Measurements from ENCODE around the gene TTYH3.

The TTYH3 gene

DNA sequence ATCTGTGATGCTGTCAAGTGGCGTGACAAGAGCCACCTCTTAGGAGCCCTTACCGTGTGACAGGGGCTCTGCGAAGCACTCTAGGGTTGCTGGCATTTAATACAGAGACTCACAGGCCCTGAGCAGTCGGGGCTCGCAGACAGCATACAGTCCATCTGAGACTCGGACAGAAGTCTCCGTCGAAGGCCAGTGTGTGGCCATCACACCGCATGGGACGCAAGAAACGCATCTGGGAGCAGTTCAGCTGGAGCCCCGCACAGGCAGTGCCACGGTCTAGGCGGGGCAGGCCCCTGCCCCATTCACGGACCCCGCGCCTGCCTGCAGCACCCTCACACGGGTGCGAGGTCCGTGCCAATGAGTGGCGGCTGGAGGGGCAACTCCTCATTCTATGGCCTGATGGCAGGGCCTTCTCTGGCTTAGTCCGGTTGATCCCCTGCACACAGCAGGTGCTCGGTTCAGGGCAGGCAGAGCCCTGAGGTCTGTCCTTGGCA is 39.4 kb upstream of the TTYH3 start:
- H3K27ac ChIP-seq (ENCODE audit: low read length): no peak overlapping the region
- no peaks in the 10 kb centered on the region for H3K27me3 ChIP-seq (ENCODE audit: control insufficient read depth in 1 of 2, insufficient read depth in 2 of 2, low read length in 2 of 2)
- H3K4me1 ChIP-seq (ENCODE audit: control insufficient read depth, insufficient read depth, low read length): no peaks in the 10 kb centered on the region
- H3K4me3 ChIP-seq (ENCODE audit: low read length in 2 of 2): no peak overlapping the region
- H3K9me3 ChIP-seq (ENCODE audit: control insufficient read depth in 2 of 2, low read length in 2 of 2): no peaks in the 10 kb centered on the region
- no peak overlapping the region for H3K9ac ChIP-seq (ENCODE audit: low read length in 2 of 2)
- H3K36me3 ChIP-seq (ENCODE audit: control insufficient read depth in 2 of 2, insufficient read depth in 2 of 2, low read length in 2 of 2): peaks cover 31 to 39% of the 10 kb centered on the region in 2 donors

- H3K4me1 ChIP-seq (ENCODE audit: control insufficient read depth, insufficient read depth, low read length): no peaks in the 10 kb centered on the region
- H3K27ac ChIP-seq (ENCODE audit: low read length): no peak overlapping the region
- no peak overlapping the region for H3K9ac ChIP-seq (ENCODE audit: low read length in 2 of 2)
- peaks cover 31 to 38% of the 10 kb centered on the region in 2 donors for H3K36me3 ChIP-seq (ENCODE audit: control insufficient read depth in 2 of 2, insufficient read depth in 2 of 2, low read length in 2 of 2)
- H3K9me3 ChIP-seq (ENCODE audit: control insufficient read depth in 2 of 2, low read length in 2 of 2): no peaks in the 10 kb centered on the region
- no peaks in the 10 kb centered on the region for H3K27me3 ChIP-seq (ENCODE audit: control insufficient read depth in 1 of 2, insufficient read depth in 2 of 2, low read length in 2 of 2)
- H3K4me3 ChIP-seq (ENCODE audit: low read length in 2 of 2): no peak overlapping the region
Observed at GRCh38 chr7:2593036-2593727, 38.6 kb upstream of the TTYH3 start.

GRCh38 chr7:2594599-2594998 is 37.2 kb upstream of the TTYH3 start:
- peaks cover 24 to 39% of the 10 kb centered on the region in 2 donors for H3K36me3 ChIP-seq (ENCODE audit: control insufficient read depth in 2 of 2, insufficient read depth in 2 of 2, low read length in 2 of 2)

DNA sequence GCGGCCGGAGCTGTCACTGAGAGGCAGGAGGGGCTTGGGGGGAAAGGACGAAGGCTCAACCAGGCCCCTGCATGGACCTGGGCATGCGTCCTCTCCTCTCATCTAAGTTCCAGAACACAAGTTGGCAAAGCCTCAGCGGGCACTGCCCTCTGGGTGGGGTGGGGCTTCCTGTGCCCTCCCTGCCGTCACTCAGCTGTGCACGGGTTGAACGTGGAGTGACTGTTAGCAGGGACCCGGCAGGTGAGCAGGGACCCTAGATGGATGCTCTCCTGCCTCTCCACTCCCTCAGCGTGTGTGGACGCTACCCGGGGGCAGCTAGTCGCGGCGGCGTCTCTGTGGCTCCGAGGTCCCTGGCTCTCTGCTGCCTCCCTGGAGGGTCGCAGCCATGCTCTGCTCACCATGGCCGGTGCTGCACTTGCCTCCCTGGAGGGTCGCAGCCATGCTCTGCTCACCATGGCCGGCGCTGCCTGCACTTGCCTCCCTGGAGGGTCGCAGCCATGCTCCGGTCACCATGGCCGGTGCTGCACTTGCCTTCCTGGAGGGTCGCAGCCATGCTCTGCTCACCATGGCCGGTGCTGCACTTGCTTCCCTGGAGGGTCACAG is 36.4 kb upstream of the TTYH3 start:
- Histone ChIP-seq H3K4me3 (ENCODE audit: low read length in 2 of 2) (no peak overlapping the region), H3K36me3 (ENCODE audit: control insufficient read depth in 2 of 2, insufficient read depth in 2 of 2, low read length in 2 of 2) (peaks cover 16 to 35% of the 10 kb centered on the region in 2 donors), H3K4me1 (ENCODE audit: control insufficient read depth, insufficient read depth, low read length) (no peaks in the 10 kb centered on the region), H3K9ac (ENCODE audit: low read length in 2 of 2) (no peak overlapping the region), H3K27me3 (ENCODE audit: control insufficient read depth in 1 of 2, insufficient read depth in 2 of 2, low read length in 2 of 2) (no peaks in the 10 kb centered on the region), H3K27ac (ENCODE audit: low read length) (no peak overlapping the region), H3K9me3 (ENCODE audit: control insufficient read depth in 2 of 2, low read length in 2 of 2) (no peaks in the 10 kb centered on the region)

More at GRCh38 chr7:2594599-2594998, 37.2 kb upstream of the TTYH3 start:
- no peaks in the 10 kb centered on the region for H3K27me3 ChIP-seq (ENCODE audit: control insufficient read depth in 1 of 2, insufficient read depth in 2 of 2, low read length in 2 of 2)
- H3K4me3 ChIP-seq (ENCODE audit: low read length in 2 of 2): no peak overlapping the region
- H3K27ac ChIP-seq (ENCODE audit: low read length): no peak overlapping the region
- H3K4me1 ChIP-seq (ENCODE audit: control insufficient read depth, insufficient read depth, low read length): no peaks in the 10 kb centered on the region
- no peak overlapping the region for H3K9ac ChIP-seq (ENCODE audit: low read length in 2 of 2)
- no peaks in the 10 kb centered on the region for H3K9me3 ChIP-seq (ENCODE audit: control insufficient read depth in 2 of 2, low read length in 2 of 2)

DNA sequence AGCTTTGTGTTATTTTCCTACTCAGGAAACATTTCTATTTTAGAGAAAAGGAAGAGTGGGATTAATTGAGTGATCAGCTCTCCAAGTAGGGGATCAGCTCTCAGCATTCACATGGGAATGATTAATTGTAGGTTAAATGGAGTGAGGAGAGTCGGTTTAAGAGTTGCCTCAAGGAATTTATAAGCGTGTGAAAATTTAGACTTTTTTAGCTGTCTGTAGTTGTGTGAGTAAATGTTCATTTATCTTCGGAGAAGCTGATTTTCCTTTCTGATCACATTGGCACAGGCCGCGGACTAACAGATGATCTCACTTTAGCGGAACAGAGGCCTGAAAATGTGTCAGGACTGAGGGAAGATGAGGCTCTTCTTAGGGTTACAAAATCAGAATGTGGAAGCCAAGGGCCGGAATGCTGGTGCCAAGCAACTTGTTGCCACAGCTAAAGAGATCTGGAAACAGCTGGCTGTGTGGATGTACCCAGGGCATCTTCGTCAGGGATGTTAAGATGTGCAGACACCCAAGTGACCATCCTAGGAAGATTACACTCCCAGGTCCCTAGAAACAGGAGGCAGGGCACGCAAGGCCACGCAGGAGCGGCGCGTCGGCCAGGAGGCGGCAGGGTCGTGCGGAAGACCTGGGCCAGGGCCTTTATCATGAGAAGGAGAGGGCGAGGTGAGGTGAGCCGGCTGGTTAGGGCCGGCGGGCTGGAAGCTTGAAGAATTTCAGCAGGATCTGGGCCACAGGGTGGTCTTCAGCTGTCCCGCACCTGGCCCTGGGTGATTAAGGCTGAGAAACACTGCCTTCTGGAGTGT is 35.1 kb upstream of the TTYH3 start:
- Histone ChIP-seq H3K27me3 (ENCODE audit: control insufficient read depth in 1 of 2, insufficient read depth in 2 of 2, low read length in 2 of 2) (no peaks in the 10 kb centered on the region), H3K4me3 (ENCODE audit: low read length in 2 of 2) (no peak overlapping the region), H3K4me1 (ENCODE audit: control insufficient read depth, insufficient read depth, low read length) (no peaks in the 10 kb centered on the region), H3K9me3 (ENCODE audit: control insufficient read depth in 2 of 2, low read length in 2 of 2) (no peaks in the 10 kb centered on the region), H3K9ac (ENCODE audit: low read length in 2 of 2) (no peak overlapping the region), H3K27ac (ENCODE audit: low read length) (no peak overlapping the region), H3K36me3 (ENCODE audit: control insufficient read depth in 2 of 2, insufficient read depth in 2 of 2, low read length in 2 of 2) (peaks cover 20 to 39% of the 10 kb centered on the region in 2 donors)

DNA sequence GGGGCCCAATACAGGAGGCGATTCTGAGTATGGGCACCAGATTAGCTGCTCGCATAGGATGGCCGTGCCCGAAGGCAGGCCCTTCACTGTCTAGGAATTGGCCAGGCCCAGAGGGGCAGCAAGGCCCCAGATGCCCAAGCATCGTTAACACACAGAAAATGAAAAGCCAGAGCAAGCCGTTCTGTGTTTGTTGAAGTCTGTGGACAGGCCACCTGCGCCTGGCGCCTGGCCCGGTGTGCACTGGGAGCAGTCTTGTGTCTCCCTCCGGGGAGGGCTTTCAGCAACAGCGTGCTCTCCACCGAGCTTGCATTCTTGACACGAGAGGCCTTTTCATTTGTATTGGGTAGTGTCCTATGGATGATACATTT is 34.5 kb upstream of the TTYH3 start:
- Histone ChIP-seq H3K9ac (ENCODE audit: low read length in 2 of 2) (no peak overlapping the region), H3K36me3 (ENCODE audit: control insufficient read depth in 2 of 2, insufficient read depth in 2 of 2, low read length in 2 of 2) (peaks cover 17 to 39% of the 10 kb centered on the region in 2 donors)

GRCh38 chr7:2598154-2598823 is 33.5 kb upstream of the TTYH3 start:
- H3K4me1 ChIP-seq (ENCODE audit: control insufficient read depth, insufficient read depth, low read length): no peaks in the 10 kb centered on the region
- no peak overlapping the region for H3K4me3 ChIP-seq (ENCODE audit: low read length in 2 of 2)
- H3K27me3 ChIP-seq (ENCODE audit: control insufficient read depth in 1 of 2, insufficient read depth in 2 of 2, low read length in 2 of 2): no peaks in the 10 kb centered on the region
- no peaks in the 10 kb centered on the region for H3K9me3 ChIP-seq (ENCODE audit: control insufficient read depth in 2 of 2, low read length in 2 of 2)
- no peak overlapping the region for H3K27ac ChIP-seq (ENCODE audit: low read length)
- H3K36me3 ChIP-seq (ENCODE audit: control insufficient read depth in 2 of 2, insufficient read depth in 2 of 2, low read length in 2 of 2): peaks cover 9 to 32% of the 10 kb centered on the region in 2 donors
- H3K9ac ChIP-seq (ENCODE audit: low read length in 2 of 2): no peak overlapping the region

More for the DNA sequence above, 34.5 kb upstream of the TTYH3 start:
- Histone ChIP-seq H3K4me3 (ENCODE audit: low read length in 2 of 2) (no peak overlapping the region), H3K27ac (ENCODE audit: low read length) (no peak overlapping the region), H3K4me1 (ENCODE audit: control insufficient read depth, insufficient read depth, low read length) (no peaks in the 10 kb centered on the region), H3K9me3 (ENCODE audit: control insufficient read depth in 2 of 2, low read length in 2 of 2) (no peaks in the 10 kb centered on the region), H3K27me3 (ENCODE audit: control insufficient read depth in 1 of 2, insufficient read depth in 2 of 2, low read length in 2 of 2) (no peaks in the 10 kb centered on the region)

- H3K36me3 ChIP-seq (ENCODE audit: control insufficient read depth in 2 of 2, insufficient read depth in 2 of 2, low read length in 2 of 2): peaks cover 5 to 23% of the 10 kb centered on the region in 2 donors
- no peaks in the 10 kb centered on the region for H3K9me3 ChIP-seq (ENCODE audit: control insufficient read depth in 2 of 2, low read length in 2 of 2)
- no peak overlapping the region for H3K27ac ChIP-seq (ENCODE audit: low read length)
- H3K9ac ChIP-seq (ENCODE audit: low read length in 2 of 2): no peak overlapping the region
- H3K4me1 ChIP-seq (ENCODE audit: control insufficient read depth, insufficient read depth, low read length): no peaks in the 10 kb centered on the region
- no peak overlapping the region for H3K4me3 ChIP-seq (ENCODE audit: low read length in 2 of 2)
- no peaks in the 10 kb centered on the region for H3K27me3 ChIP-seq (ENCODE audit: control insufficient read depth in 1 of 2, insufficient read depth in 2 of 2, low read length in 2 of 2)
Observed at GRCh38 chr7:2601065-2601464, 30.7 kb upstream of the TTYH3 start.

- no peaks in the 10 kb centered on the region for H3K27me3 ChIP-seq (ENCODE audit: control insufficient read depth in 1 of 2, insufficient read depth in 2 of 2, low read length in 2 of 2)
- no peak overlapping the region for H3K4me3 ChIP-seq (ENCODE audit: low read length in 2 of 2)
- no peak overlapping the region for H3K27ac ChIP-seq (ENCODE audit: low read length)
- peaks cover 5 to 21% of the 10 kb centered on the region in 2 donors for H3K36me3 ChIP-seq (ENCODE audit: control insufficient read depth in 2 of 2, insufficient read depth in 2 of 2, low read length in 2 of 2)
- no peak overlapping the region for H3K9ac ChIP-seq (ENCODE audit: low read length in 2 of 2)
- H3K4me1 ChIP-seq (ENCODE audit: control insufficient read depth, insufficient read depth, low read length): peaks cover 2% of the 10 kb centered on the region
- no peaks in the 10 kb centered on the region for H3K9me3 ChIP-seq (ENCODE audit: control insufficient read depth in 2 of 2, low read length in 2 of 2)
Observed at GRCh38 chr7:2601907-2602306, 29.9 kb upstream of the TTYH3 start.

DNA sequence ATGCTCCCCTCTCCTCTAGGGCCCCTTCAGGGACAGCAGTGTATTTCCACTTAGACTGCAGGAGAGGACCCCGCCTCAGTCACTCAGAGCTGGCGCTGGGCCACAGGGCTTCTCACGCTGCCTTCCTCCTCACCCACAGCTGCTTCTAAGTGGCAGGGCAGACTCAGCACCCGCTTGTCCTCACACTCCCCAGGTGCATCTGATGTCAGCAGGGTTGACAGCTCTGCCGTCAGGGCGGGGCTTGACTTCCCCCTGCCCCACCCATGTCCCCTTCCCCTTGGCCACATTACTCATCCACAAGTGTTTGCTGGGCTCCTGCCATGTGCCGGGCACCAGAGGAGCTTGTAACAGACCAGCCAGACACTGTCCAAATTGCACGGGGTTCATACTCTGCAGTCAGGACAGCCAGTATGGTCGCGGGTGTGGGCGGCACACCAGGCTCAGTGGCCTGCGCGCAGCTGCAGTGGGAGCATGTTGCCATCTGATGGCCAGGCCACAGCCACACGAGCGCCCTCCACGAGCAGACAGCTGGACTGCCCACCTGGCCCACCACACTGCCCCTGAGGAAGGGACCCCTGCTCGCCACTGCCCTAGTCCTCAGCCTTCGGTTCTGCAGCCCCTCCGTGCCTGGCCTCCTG is 29.3 kb upstream of the TTYH3 start:
- Histone ChIP-seq H3K27ac (ENCODE audit: low read length) (no peak overlapping the region), H3K4me1 (ENCODE audit: control insufficient read depth, insufficient read depth, low read length) (peaks cover 2% of the 10 kb centered on the region), H3K36me3 (ENCODE audit: control insufficient read depth in 2 of 2, insufficient read depth in 2 of 2, low read length in 2 of 2) (peaks cover 5 to 19% of the 10 kb centered on the region in 2 donors), H3K4me3 (ENCODE audit: low read length in 2 of 2) (no peak overlapping the region), H3K27me3 (ENCODE audit: control insufficient read depth in 1 of 2, insufficient read depth in 2 of 2, low read length in 2 of 2) (no peaks in the 10 kb centered on the region), H3K9me3 (ENCODE audit: control insufficient read depth in 2 of 2, low read length in 2 of 2) (no peaks in the 10 kb centered on the region), H3K9ac (ENCODE audit: low read length in 2 of 2) (no peak overlapping the region)
